Endodermal cell (in vitro differentiated cells): Measurements from ENCODE around the gene KCNK4. TPM values are rescaled to one million over a fixed set of nuclear protein-coding genes. Genes with fewer than 3 reads are reported as not detected.

Experiments used
- DNase-seq: peaks from one replicate; pipeline ENCODE4 v3.0.0-alpha.2; 2017
- H3K27ac ChIP-seq: 2 replicates; pipeline ENCODE4 v1.5.1; 2013; ENCODE audit warnings: mild to moderate bottlenecking, low read depth, low read length, moderate library complexity
- H3K27me3 ChIP-seq: 2 replicates; pipeline ENCODE4 v1.6.1; 2013; ENCODE audit warnings: mild to moderate bottlenecking, low read length, moderate library complexity; ENCODE audit not compliant: insufficient read depth, control insufficient read depth, poor library complexity, severe bottlenecking
- H3K36me3 ChIP-seq: 2 replicates; pipeline ENCODE4 v1.7.0; 2013; ENCODE audit warnings: mild to moderate bottlenecking, low read length, moderate library complexity; ENCODE audit not compliant: control insufficient read depth, insufficient read depth
- H3K4me1 ChIP-seq: one replicate; pipeline ENCODE4 v1.7.0; 2013; ENCODE audit warnings: low read length; ENCODE audit not compliant: control insufficient read depth, insufficient read depth
- H3K4me3 ChIP-seq: 2 replicates; pipeline ENCODE4 v1.5.1; 2013; ENCODE audit warnings: mild to moderate bottlenecking, low read length, moderate library complexity
- H3K9ac ChIP-seq: 2 replicates; pipeline ENCODE4 v1.6.1; 2013; ENCODE audit warnings: mild to moderate bottlenecking, low read length, moderate library complexity; ENCODE audit not compliant: poor library complexity, severe bottlenecking; ENCODE audit errors: extremely low read depth
- H3K9me3 ChIP-seq: 2 replicates; pipeline ENCODE4 v1.6.1; 2013; ENCODE audit warnings: mild to moderate bottlenecking, low read length, moderate library complexity; ENCODE audit not compliant: control insufficient read depth
- H3K27ac Mint-ChIP-seq: 2 replicates; pipeline ENCODE4 v1.8.0; 2020; ENCODE audit warnings: mixed read lengths
- H3K27me3 Mint-ChIP-seq: 2 replicates; pipeline ENCODE4 v1.8.0; 2021; ENCODE audit warnings: mild to moderate bottlenecking, mixed read lengths; ENCODE audit not compliant: insufficient read depth
- H3K36me3 Mint-ChIP-seq: 2 replicates; pipeline ENCODE4 v1.8.0; 2020; ENCODE audit warnings: low read depth, mixed read lengths
- H3K4me1 Mint-ChIP-seq: 2 replicates; pipeline ENCODE4 v1.8.0; 2020; ENCODE audit warnings: mixed read lengths
- H3K4me3 Mint-ChIP-seq: 2 replicates; pipeline ENCODE4 v1.8.0; 2020; ENCODE audit warnings: mild to moderate bottlenecking, moderate library complexity, mixed read lengths
- H3K9me3 Mint-ChIP-seq: 2 replicates; pipeline ENCODE4 v1.8.0; 2020; ENCODE audit warnings: mild to moderate bottlenecking, mixed read lengths
- WGBS, 2 experiments: methylation state at CpG; one replicate each; pipeline versions ENCODE4 v1.1.5 to v1.1.7; 2013; ENCODE audit warnings: missing lambda C conversion rate in 2 of 2, mixed read lengths in 1 of 2; ENCODE audit not compliant: insufficient coverage in 1 of 2, insufficient read length in 1 of 2; 5-methylcytosine and 5-hydroxymethylcytosine counted together
- total RNA-seq, 2 donors: library from RNA; stranded (reverse); fragmentation: NEBNext Ultra II Directional in 1 of 2; extraction: Animal tissue kit (Norgen Biotek cat#: 25700) in 1 of 2; gene quantifications; 2 replicates in 1 of 2; 3 replicates in 1 of 2; pipeline ENCODE4 v1.2.1, GENCODE V29; 2021
- TF ChIP-seq, protein P1 (sequence below): fragments of 200-600 bp; sonication (generic); conservative IDR thresholded peaks from 2 replicates; pipeline ENCODE4 v1.5.0; 2021; ENCODE audit warnings: antibody characterized with exemption, mild to moderate bottlenecking

The KCNK4 gene
- total RNA-seq, 2 donors from 2014 or later: not detected

DNA sequence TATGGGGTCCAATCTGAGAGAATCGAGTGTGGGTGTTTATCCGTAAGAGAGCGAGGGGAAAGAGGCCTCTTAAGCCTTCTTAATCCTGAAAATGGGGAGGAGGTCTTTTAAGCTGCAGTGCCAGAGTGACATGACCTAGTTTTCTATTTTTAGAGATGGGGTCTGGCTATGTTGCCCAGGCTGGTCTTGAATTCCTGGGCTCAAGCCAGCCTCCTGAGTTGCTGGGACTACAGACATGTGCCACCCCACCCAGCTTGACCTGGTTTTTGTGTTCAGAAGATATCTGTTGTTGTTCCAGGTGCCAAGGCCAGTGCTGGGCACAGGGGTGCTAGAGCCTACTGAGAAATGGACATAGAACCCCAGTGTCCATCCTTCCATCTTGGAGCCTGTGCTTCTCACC lies 8.0 kb upstream of the KCNK4 start:
- 94 to 97% methylated on average over 3 of the region's 3 CpGs for WGBS, 2 experiments
- Mint-ChIP-seq H3K9me3 (no peaks in the 10 kb centered on the region), H3K27ac (no peak overlapping the region), H3K4me3 (peak overlapping the region; percentile 69), H3K27me3 (no peaks in the 10 kb centered on the region), H3K36me3 (peaks cover 22% of the 10 kb centered on the region), H3K4me1 (peaks cover 4% of the 10 kb centered on the region)
- TF ChIP-seq, protein P1, sequence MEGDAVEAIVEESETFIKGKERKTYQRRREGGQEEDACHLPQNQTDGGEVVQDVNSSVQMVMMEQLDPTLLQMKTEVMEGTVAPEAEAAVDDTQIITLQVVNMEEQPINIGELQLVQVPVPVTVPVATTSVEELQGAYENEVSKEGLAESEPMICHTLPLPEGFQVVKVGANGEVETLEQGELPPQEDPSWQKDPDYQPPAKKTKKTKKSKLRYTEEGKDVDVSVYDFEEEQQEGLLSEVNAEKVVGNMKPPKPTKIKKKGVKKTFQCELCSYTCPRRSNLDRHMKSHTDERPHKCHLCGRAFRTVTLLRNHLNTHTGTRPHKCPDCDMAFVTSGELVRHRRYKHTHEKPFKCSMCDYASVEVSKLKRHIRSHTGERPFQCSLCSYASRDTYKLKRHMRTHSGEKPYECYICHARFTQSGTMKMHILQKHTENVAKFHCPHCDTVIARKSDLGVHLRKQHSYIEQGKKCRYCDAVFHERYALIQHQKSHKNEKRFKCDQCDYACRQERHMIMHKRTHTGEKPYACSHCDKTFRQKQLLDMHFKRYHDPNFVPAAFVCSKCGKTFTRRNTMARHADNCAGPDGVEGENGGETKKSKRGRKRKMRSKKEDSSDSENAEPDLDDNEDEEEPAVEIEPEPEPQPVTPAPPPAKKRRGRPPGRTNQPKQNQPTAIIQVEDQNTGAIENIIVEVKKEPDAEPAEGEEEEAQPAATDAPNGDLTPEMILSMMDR: no peak
- DNase-seq: no peak
- no peaks in the 10 kb centered on the region for H3K9me3 ChIP-seq
- no peak overlapping the region for H3K27ac ChIP-seq
- H3K27me3 ChIP-seq: no peaks in the 10 kb centered on the region
- peaks cover 13% of the 10 kb centered on the region for H3K36me3 ChIP-seq
- no peaks in the 10 kb centered on the region for H3K4me1 ChIP-seq
- no peak overlapping the region for H3K9ac ChIP-seq
- H3K4me3 ChIP-seq: no peak overlapping the region

DNA sequence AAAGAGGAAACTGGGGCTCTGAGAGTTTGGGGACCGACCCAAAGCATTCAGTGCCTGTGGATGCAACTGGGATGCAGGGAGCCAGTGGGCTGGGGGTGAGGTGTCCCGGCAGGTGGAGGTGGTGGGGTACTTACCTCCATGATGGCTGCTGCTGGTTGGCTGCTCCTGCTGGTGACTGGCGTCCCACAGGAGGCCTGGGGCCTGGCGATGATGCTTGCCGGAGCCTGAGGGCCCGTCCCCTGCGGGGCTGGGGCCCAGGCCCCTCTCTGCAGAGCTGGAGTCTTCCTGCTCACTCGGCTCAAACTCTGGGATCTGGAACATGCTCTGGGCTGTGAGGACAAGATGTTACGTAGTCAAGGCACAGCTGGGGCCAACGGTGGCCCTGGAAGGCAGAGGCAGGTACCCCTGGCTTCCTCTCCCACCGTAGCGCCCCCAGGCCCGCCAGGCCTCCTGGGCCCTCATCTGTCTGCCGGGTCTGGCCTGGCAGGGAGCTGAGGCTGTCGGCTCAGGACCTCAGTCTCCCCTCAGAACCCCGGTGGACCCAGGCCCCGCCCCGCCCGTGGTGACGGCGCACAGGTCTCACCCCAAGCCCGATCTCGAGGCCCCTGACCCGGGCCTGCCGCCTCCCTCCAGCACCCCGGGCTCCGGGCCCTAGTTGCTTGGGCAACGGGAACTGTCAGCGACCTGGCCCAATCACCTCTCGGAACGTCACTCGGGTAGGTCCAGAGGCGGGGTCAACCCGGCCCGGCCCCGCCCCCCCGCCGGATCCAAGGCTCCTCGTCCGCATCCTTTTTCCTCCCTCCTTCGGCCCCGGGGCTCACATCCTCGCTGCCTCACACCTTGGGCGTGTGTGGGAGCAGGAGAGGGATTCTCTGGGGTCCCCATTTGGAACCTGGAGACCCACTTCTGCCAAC lies 6.8 kb upstream of the KCNK4 start, which contains the start of gene BAD:
Gene BAD (minus strand): TSS at position 618 of the 914 bp plus-strand sequence. CDS start 297 bp downstream, at position 321.
- TF ChIP-seq, protein P1: no peak
- Histone ChIP-seq H3K27me3 (peaks cover under 1% of the 10 kb centered on the region), H3K36me3 (peaks cover 10% of the 10 kb centered on the region), H3K9me3 (no peaks in the 10 kb centered on the region), H3K4me1 (no peaks in the 10 kb centered on the region), H3K4me3 (peak within 1 kb of the TSS; percentile 84), H3K27ac (peak within 1 kb of the TSS; percentile 9), H3K9ac (peak within 1 kb of the TSS; percentile 77)
- Mint-ChIP-seq H3K9me3 (no peaks in the 10 kb centered on the region), H3K4me3 (peak within 1 kb of the TSS; percentile 69), H3K27ac (peak within 1 kb of the TSS; percentile 87), H3K4me1 (peaks cover 4% of the 10 kb centered on the region), H3K36me3 (peaks cover 18% of the 10 kb centered on the region), H3K27me3 (peaks cover 8% of the 10 kb centered on the region)
- DNase-seq: peak; percentile 99
- WGBS, 2 experiments: 10 to 14% methylated on average over 21 to 44 of the region's 44 CpGs

DNA sequence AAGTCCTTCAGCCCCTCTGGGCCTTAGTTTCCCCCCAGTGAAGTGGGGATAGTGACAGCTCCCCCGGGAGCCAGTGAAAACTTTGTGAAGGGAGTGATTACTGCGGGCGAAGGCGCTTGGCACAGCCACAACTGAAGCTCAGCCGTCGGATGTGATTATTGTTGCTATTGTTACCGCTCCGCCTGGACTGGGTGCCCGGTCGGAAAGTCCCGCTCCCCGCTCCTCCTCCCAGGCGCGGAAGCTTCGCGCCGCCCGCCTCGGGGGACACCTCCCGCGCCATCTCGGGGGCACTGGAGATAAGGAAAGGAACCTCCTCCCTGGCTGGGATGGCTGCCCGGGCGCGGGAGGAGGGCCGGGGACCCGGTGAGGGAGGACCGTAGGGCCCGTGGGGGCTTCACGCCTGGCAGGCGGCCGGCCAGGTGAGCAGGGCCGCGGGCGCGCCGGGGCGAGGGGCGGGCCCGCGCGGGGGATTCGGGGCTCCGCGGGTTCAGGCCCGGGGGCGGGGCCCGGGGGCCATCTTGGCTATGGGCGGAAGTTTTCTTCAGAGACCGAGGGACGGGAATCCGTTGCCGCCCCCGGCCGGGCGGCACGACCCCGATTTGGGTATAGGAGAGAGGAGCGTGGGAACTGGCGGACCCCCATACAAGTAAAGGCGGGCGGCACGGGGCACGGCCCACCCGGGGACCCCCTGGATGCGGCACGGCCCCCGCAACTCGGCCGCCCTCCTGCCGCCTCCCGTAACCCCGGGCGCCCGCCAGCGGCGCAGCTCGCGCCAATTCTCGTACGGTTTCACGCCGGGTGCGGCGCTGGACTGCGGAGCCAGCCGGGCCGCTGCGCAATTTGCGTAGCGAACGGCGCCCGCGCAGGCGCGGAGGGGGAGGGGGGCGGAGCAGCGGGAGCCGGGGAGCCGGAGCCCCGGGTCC lies 5.9 kb upstream of the KCNK4 start, which contains the start of gene GPR137:
Gene GPR137 (plus strand): TSS at position 887 of the 923 bp plus-strand sequence. CDS start 677 bp downstream, outside the sequence.
- Histone ChIP-seq H3K9ac (peak within 1 kb of the TSS; percentile 28), H3K36me3 (peaks cover 10% of the 10 kb centered on the region), H3K27me3 (peaks cover 10% of the 10 kb centered on the region), H3K4me1 (no peaks in the 10 kb centered on the region), H3K4me3 (peak within 1 kb of the TSS; percentile 84), H3K9me3 (no peaks in the 10 kb centered on the region), H3K27ac (peak within 1 kb of the TSS; percentile 9)
- peaks cover 4% of the 10 kb centered on the region for H3K4me1 Mint-ChIP-seq
- DNase-seq: peak; percentile 92
- H3K4me3 Mint-ChIP-seq: peak within 1 kb of the TSS; percentile 69
- WGBS, 2 experiments: 0% methylated on average over 22 to 100 of the region's 102 CpGs
- peaks cover 17% of the 10 kb centered on the region for H3K27me3 Mint-ChIP-seq
- peak within 1 kb of the TSS; percentile 87 for H3K27ac Mint-ChIP-seq
- peaks cover 19% of the 10 kb centered on the region for H3K36me3 Mint-ChIP-seq
- no peaks in the 10 kb centered on the region for H3K9me3 Mint-ChIP-seq
- TF ChIP-seq, protein P1: no peak
